ENCODE results near the gene TLCD1.

DNA sequence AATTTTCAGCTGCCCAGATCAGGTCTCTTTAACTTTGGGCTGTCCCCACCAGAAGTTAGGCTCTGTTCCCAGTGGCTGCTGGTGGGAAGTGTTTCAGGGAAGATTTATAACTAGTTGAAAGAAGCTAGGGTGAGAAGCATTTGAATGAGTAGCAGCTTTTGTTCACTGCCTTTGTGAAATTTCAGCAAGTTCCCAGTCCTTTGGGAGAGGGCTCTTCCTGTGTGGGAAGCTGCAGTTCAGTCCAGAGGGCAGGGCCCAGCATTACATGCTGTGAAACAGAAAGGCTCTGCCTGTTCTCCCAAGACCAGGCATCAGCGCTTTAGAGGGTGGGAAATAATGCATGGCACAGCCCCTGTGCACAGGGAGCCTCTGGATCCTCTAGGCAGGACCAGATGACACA lies 32.2 kb downstream of the TLCD1 start:
- TF ChIP-seq, protein P1, sequence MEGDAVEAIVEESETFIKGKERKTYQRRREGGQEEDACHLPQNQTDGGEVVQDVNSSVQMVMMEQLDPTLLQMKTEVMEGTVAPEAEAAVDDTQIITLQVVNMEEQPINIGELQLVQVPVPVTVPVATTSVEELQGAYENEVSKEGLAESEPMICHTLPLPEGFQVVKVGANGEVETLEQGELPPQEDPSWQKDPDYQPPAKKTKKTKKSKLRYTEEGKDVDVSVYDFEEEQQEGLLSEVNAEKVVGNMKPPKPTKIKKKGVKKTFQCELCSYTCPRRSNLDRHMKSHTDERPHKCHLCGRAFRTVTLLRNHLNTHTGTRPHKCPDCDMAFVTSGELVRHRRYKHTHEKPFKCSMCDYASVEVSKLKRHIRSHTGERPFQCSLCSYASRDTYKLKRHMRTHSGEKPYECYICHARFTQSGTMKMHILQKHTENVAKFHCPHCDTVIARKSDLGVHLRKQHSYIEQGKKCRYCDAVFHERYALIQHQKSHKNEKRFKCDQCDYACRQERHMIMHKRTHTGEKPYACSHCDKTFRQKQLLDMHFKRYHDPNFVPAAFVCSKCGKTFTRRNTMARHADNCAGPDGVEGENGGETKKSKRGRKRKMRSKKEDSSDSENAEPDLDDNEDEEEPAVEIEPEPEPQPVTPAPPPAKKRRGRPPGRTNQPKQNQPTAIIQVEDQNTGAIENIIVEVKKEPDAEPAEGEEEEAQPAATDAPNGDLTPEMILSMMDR (IDR thresholded peaks at IDR 0.05; ENCODE audit: poor library complexity, severe bottlenecking), result no peak
- TF ChIP-seq EZH2 (IDR thresholded peaks at IDR 0.05; ENCODE audit: borderline replicate concordance, insufficient read depth, low read length, poor library complexity, severe bottlenecking) (no peak), RAD21 (conservative IDR thresholded peaks at IDR 0.05) (no peak), POLR2AphosphoS5 (IDR thresholded peaks at IDR 0.05) (no peak), EP300 (conservative IDR thresholded peaks at IDR 0.05; ENCODE audit: poor library complexity, severe bottlenecking) (no peak), SMC3 (conservative IDR thresholded peaks at IDR 0.05; ENCODE audit: poor library complexity) (no peak), TAF1 (IDR thresholded peaks at IDR 0.05; ENCODE audit: low read depth) (no peak)

Measured in neural cell (in vitro differentiated cells).